Colon (tissue), 2 donors: ENCODE results near the gene ANKDD1B.

Experiments used
- FAIRE-seq: peaks from 2 replicates; lab custom pipeline; 2012; peaks lifted over from hg19 to GRCh38; lab: Jason Lieb, UNC
- donor health status: control.
- donor health status: control.

Gene ANKDD1B

DNA sequence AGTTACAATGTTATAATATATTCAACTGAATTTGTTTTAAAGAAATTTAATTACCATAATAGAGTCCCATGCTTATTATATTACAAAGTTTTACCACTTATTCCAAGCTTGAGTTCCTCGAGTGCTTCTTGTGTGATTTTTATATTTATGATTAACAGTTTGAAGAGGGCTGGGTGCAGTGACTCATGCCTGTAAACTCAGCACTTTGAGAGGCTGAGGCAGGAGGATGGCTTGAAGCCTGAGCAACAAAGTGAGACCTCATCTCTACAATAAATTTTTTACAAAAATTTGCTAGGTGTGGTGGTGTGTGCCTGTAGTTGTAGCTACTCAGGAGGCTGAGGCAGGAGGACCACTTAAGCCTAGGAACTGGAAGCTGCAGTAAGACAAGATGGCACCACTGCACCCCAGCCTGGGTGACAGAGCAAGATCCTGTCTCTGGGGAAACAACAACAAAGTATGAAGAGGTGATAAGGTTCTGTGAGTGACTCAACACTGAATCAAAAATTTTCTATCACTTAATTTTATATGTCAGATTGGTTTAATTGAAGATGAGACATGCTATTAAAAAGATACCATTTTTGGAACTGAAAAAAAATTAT is 96.8 kb downstream of the ANKDD1B start:
- FAIRE-seq: no peak

DNA sequence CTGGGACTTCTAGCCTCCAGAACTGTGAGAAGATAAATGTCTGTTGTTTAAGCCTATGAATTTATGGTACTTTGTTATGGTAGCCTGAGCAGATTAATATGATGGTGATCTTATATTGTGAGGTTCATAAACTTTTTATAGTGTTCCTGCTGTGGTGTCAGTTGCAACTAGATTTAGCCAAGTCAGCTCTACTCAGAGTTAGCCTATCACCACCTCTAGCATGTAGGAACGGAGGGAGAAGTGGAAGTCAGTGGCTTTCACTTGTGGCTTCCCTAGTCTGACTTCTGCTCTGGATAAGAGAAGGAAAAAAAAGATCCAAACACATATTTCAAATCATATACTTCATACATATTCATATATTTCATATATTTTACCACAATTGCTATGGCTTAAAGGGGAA is 99.4 kb downstream of the ANKDD1B start:
- FAIRE-seq: no peak

DNA sequence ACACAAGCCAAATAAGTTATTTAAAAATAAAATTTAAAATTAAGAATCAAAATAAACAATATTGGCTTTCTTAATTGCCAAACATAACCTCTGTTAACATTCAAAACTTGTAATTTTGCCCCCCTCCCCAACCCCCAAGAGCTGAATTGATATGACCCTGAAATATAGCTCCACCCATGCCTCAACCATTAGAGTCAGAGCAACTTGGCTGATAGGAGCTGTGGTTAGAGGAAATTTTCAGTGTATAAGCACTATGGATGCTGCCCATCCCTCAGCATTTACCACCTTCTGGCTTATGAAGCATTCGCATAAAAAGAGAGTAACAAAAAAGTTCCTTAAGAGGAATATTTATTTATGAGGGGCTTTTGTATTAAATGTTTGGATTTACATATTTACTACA is 99.9 kb downstream of the ANKDD1B start:
- no peak for FAIRE-seq

DNA sequence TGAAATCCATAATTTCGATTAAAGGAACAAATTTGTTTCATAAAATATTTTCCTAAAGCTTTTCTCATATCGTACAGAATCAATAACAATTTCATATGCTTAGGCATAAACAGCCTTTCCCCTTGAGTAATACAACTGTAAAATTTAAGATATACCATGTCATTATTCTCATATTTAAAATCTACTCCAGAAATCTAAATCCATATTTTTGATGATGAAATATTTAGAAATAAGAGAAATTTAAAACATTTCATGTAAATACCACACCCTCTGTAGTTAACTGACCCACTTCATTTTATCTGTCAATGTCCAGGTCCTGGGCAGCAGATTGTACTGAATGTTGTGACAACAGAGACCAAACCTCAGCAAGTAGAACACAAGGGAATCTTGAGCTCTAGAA is 100.8 kb downstream of the ANKDD1B start:
- no peak for FAIRE-seq

DNA sequence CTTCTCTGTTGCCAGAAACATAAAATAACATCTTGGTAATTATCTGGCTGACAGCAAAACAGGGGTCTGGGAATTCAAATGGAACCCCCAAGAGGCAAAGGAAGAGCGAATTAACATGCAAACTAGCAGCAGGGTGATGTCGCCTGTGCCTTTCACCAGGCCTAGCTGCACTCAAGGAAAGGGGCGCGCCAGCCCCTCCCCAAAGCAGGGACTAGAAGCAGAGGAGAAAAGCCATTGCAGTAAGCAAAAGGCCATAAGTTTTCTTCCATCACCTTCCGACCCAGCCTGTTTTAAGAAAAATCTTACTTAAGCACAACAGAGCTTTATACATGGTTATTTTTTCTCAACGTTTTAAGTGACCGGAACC is 105.4 kb downstream of the ANKDD1B start:
- no peak for FAIRE-seq

DNA sequence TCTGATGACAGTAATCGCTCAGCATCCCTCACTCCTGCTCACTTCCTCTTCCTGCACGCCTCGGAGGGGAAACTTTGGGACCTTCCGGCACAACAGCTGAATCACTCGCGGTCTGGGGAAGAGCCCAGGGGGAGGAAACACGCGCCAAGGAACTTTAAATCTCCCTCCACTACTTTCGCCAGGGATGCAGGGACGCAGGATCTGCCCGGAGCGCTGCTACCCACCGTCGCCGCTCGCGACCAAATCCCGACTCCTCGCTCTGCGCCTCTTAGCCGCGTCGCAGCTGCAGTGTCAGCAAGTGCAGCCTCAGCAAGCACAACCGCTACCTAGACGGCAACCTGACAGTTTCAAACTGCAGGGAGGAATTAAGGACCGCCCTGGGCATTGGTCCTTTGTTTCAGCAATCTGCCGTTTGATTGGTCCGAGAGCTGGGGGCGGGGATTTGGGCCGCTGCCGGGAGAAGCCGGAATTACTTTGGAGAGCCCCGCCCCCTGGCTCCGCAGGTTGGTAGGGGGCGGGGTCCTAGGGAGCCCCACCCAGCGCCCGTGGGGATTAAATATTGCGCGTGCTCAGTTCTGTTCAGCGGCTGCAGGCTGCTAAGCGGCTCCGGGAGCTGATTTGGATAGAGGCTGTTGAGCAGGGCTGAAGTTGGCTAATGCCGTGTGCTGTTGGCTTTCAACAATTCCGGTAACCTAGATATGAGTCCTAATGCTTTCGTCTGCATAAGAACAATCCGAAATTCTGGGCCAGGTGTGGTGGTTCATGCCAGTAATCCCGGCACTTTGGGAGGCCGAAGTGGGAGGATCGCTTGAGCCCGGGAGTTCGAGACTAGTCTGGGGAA is 106.0 kb downstream of the ANKDD1B start, which contains the start of gene POC5:
Gene POC5, minus strand, starts transcription at position 356 of the 841 bp plus-strand sequence. CDS start 4,500 bp downstream, outside the sequence.
- FAIRE-seq: peak; percentile 62

DNA sequence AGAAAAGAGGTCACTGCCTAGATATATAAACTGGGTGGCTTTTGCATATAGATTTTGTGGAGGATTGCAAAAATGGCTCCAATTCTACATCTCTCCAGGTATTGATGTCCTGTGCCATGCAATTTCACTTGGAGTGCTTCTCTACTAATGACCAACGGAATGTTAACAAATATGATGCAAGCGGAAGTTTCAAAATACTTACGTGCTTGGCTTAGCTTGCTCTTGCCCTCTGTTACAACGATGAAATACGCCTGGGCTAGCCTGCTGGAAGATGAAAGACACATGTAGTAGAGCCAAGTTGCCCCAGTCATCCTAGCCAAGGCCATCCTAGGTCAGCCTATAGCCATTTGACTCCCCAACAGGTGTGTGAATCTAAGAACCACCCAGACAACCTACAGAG is 109.6 kb downstream of the ANKDD1B start:
- FAIRE-seq: no peak
